Stimulated activated CD8-positive, alpha-beta memory T cell treated with anti-CD3 and anti-CD28 coated beads, Interleukin-7, amount 100 ng/mL, for 4 hours (primary cell): ENCODE results near the gene LPIN1.
A peak's percentile ranks its signal among the peaks of the same experiment; 100 is the strongest.

Source experiments
- DNase-seq, 2 donors: peaks; one replicate each; pipeline ENCODE4 v3.0.0-alpha.2; 2020; ENCODE audit warnings: low read depth in 2 of 2

The LPIN1 gene

GRCh38 chr2:11746376-11746806 lies at the start of gene LPIN1:
LPIN1 (plus strand) TSS chr2:11746632; CDS start chr2:11765542, 18,910 bp downstream.
- peak; percentile 67 to 84 for DNase-seq

GRCh38 chr2:11696736-11697102 lies 49.7 kb upstream of the LPIN1 start:
- no peak for DNase-seq

- no peak for DNase-seq
These were observed 49.1 kb upstream of the LPIN1 start for GRCh38 chr2:11697103-11697871.

DNA sequence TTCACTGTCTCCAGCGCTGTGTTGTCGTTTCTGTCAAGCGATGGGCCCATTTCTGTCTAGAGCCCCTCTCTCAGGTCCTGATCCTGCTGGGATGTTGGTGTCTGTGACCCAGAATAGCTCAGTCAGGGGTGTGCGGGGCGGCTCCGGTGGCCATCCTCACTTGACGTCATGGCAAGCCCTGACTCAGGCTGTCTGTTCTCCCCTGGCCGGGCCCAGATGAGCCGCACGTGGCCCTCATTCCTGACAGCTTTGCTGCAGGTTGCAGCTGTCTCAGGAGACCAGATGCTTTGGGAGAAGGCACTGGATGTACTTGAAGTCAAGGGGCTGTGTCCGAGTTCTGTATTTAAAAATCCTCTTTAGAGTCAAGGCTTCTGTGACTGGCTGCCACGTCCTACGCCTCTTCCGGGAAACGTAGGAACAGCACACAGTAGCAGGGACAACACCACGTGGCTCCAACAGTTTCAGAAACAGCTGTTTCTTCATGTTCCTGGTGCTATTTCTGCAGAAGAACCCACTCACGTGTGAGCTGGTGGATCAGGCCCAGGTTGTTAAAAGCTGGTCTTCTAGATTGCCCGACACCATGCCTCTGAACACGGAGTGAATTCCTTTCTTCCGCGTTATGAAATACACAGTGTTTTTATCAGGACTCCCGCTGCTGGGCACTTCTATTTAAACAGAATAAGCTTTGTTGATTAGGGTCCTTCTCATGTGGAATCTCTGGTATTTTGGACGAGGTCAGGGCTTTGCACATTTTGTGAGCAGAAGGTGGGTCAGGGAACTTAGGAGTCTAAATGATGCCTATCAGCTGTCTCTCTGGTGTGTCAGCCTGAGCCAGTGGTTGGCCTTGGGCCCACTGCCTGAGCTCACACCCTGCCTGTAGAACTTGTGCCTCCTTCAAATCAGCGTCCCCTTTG lies 48.2 kb upstream of the LPIN1 start:
- DNase-seq: no peak

GRCh38 chr2:11699686-11700670 lies 46.5 kb upstream of the LPIN1 start:
- no peak for DNase-seq

GRCh38 chr2:11701206-11701605 lies 45.2 kb upstream of the LPIN1 start:
- no peak for DNase-seq

- DNase-seq: no peak
These were observed 44.6 kb upstream of the LPIN1 start for GRCh38 chr2:11701751-11702301.

GRCh38 chr2:11702946-11703345 lies 43.5 kb upstream of the LPIN1 start:
- no peak for DNase-seq

DNA sequence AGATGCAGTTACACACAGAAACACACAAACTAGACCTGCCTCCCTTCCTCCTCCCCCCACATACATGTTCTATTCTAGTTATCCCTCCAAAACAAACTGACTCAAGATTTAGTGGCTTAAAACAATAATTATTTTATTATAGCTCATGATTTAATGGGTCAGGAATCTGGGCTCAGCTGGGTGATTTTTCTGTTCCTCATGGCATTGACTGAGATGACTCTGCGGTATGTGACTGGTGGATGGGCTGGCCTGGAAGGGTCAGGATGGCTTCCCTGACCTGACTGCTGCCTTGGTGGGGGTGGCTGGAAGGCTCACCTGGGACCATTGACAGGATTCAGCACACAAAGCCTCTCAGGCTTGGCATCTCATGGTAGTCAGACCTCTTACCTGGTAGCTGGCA lies 42.7 kb upstream of the LPIN1 start:
- no peak for DNase-seq

DNA sequence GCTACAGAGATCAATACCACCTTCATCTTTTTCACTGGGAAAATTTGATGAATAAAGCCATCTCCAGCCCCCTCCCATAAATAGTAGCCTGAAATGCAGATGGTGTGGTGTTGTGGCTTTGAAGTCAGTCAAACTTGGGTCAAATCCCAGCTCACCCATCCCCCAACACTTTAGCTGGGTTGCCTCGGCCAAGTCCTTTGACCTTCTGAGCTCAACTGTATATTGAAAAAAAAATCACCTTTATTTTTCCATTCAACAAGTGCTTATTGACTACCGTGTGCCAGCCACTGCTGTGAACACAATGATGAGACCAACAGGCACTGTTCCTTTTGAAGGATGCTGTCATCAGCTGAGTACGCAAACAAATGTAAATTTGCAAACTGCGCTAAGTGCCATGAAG lies 41.4 kb upstream of the LPIN1 start:
- no peak for DNase-seq

GRCh38 chr2:11705711-11706110 lies 40.7 kb upstream of the LPIN1 start:
- DNase-seq: no peak

DNA sequence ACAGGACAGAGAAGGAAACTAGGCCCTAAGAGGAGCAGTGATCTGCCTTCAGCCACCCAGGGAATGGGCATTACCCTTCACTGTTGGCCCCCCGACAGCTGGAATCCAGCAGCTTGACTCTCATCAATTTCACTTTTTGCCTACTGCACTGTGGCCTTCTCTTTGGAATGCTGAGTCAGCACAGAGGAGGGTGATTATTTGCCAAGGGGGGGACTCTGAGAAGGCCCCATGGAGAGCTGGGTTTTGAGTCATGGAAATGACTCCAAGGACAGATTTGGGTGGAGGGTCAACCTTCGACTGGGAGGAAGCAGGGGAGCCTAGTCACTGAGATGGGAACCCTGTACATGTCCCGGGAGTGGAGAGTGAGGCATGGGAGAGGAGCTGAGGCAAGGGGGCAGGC lies 38.3 kb upstream of the LPIN1 start:
- no peak for DNase-seq

GRCh38 chr2:11709293-11709692 lies 37.1 kb upstream of the LPIN1 start:
- no peak for DNase-seq

GRCh38 chr2:11710210-11710609 lies 36.2 kb upstream of the LPIN1 start:
- no peak for DNase-seq

- no peak for DNase-seq
These were observed 35.6 kb upstream of the LPIN1 start for GRCh38 chr2:11710632-11711353.

DNA sequence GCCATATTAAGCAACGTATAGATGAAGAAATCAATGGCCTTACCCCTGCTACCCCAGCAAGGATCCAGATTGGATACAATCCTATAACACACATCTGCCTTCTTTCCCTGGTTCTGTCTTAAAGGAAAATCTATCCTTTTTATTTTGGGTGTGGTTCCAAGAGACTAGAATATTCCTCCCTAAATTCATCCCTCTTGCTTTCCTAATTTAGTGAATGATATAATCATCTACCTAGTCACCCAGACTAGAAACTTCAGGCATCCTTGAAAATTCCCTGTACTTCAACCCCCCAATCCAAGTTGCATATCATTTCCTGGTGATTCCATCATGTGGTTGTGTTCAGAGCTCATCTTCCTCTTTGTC lies 35.1 kb upstream of the LPIN1 start:
- DNase-seq: no peak

GRCh38 chr2:11711751-11712150 lies 34.7 kb upstream of the LPIN1 start:
- no peak for DNase-seq

GRCh38 chr2:11712866-11713265 lies 33.6 kb upstream of the LPIN1 start:
- DNase-seq: no peak

DNA sequence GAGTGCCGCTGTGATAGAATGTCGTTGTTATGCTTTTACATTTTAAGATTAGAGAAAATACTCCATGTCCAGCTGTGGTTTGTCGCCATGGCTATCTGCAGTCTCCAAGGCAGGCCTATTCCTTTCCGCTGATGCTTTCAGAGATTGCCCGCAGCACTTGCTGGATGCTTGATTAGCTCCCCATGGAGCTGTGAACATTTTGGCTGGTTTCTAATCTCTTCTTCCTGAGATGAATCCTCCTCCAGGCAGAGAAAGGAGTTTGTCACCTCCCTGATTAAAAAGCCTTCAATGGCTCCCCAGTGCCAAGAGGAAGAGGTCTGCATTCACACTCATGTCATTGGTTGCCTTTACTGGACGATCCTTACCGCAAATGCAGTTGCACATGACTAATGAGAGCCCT lies 32.6 kb upstream of the LPIN1 start:
- DNase-seq: no peak

- DNase-seq: no peak
These were observed 30.3 kb upstream of the LPIN1 start for GRCh38 chr2:11715987-11716652.
